GM19193 (cell line): ENCODE measurements around the gene TNKS1BP1.

Source experiments
- POLR2A ChIP-seq: IDR thresholded peaks from 4 replicates; pipeline ENCODE4 v1.6.1; 2011; ENCODE audit not compliant: insufficient read depth, insufficient read length; ENCODE audit errors: extremely low read depth

Gene TNKS1BP1

GRCh38 chr11:57276169-57276970 is 48.4 kb downstream of the TNKS1BP1 start:
- no peak for TF ChIP-seq POLR2A

GRCh38 chr11:57275582-57275981 is 49.2 kb downstream of the TNKS1BP1 start:
- TF ChIP-seq POLR2A, result no peak

GRCh38 chr11:57274904-57275498 is 49.8 kb downstream of the TNKS1BP1 start:
- no peak for TF ChIP-seq POLR2A

- TF ChIP-seq POLR2A, result no peak
These were observed 51.2 kb downstream of the TNKS1BP1 start for GRCh38 chr11:57273448-57274058.

GRCh38 chr11:57269571-57270021 is 55.2 kb downstream of the TNKS1BP1 start:
- TF ChIP-seq POLR2A, result no peak

- no peak for TF ChIP-seq POLR2A
These were observed 58.6 kb downstream of the TNKS1BP1 start for GRCh38 chr11:57266157-57266556.

GRCh38 chr11:57263351-57263750 is 61.4 kb downstream of the TNKS1BP1 start:
- TF ChIP-seq POLR2A, result no peak

- no peak for TF ChIP-seq POLR2A
These were observed 62.6 kb downstream of the TNKS1BP1 start for GRCh38 chr11:57262157-57262556.

- TF ChIP-seq POLR2A, result no peak
These were observed 63.6 kb downstream of the TNKS1BP1 start for GRCh38 chr11:57260937-57261783.

GRCh38 chr11:57256119-57256518 is 68.6 kb downstream of the TNKS1BP1 start:
- TF ChIP-seq POLR2A, result no peak

- TF ChIP-seq POLR2A, result no peak
These were observed 69.1 kb downstream of the TNKS1BP1 start for GRCh38 chr11:57255618-57256017.

- TF ChIP-seq POLR2A, result no peak
These were observed 70.1 kb downstream of the TNKS1BP1 start for GRCh38 chr11:57254631-57255030.

GRCh38 chr11:57251491-57252104 is 73.2 kb downstream of the TNKS1BP1 start:
- no peak for TF ChIP-seq POLR2A

GRCh38 chr11:57251037-57251436 is 73.7 kb downstream of the TNKS1BP1 start:
- no peak for TF ChIP-seq POLR2A
